KOPT-K1 (cell line): ENCODE data around the gene AP4E1.
"Not testable (repeated sequence)": the region's sequence is repeated elsewhere in the genome, so short reads cannot be mapped to it uniquely, and the experiment has no call there.

ENCODE experiments used
- H3K27ac ChIP-seq: fragments of 200-600 bp; sonication (generic); 2 replicates; pipeline ENCODE4 v1.5.1; 2016; ENCODE audit warnings: antibody characterized with exemption, mild to moderate bottlenecking, low read depth, low read length; ENCODE audit not compliant: poor library complexity, severe bottlenecking
- H3K36me3 ChIP-seq: fragments of 200-600 bp; sonication (generic); 2 replicates; pipeline ENCODE4 v1.5.1; 2017; ENCODE audit warnings: antibody characterized with exemption, mild to moderate bottlenecking, low read length, moderate library complexity; ENCODE audit not compliant: insufficient read depth
- H3K9me3 ChIP-seq: fragments of 200-600 bp; sonication (generic); 2 replicates; pipeline ENCODE4 v1.5.1; 2017; ENCODE audit warnings: antibody characterized with exemption, low read length, mild to moderate bottlenecking; ENCODE audit not compliant: insufficient read depth, poor library complexity, severe bottlenecking

Gene AP4E1

GRCh38 chr15:51006336-51006985, 98.0 kb downstream of the AP4E1 start:
- H3K36me3 ChIP-seq: peaks cover 17% of the 10 kb centered on the region
- H3K9me3 ChIP-seq: peaks cover 16% of the 10 kb centered on the region
- H3K27ac ChIP-seq: no peak overlapping the region

DNA sequence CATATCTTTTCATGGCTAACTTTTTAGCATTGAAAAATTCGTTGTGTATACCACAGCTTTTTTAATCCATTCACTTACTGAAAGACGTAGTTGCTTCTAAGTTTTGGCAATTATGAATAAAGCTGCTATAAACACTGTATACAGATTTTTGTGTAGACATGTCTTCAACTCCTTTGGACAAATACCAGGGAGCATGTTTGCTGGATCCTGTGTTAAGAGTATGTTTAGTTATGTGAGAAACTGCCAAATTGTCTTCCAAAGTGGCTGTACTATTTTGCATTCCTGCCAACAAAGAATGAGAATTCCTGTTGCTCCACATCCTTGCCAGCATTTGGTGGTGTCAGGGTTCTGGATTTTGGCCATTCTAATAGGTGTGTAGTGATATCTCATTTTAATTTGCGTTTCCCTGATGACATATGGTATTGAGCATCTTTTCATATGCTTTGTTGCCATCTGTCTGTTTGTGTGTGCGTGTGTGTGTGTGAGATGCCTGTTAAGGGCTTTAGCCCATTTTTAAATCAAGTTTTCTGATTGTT, 98.7 kb downstream of the AP4E1 start:
- Histone ChIP-seq H3K27ac (no peak overlapping the region), H3K9me3 (peaks cover 16% of the 10 kb centered on the region), H3K36me3 (peaks cover 10% of the 10 kb centered on the region; the same call in 1 of the 2 replicates)

DNA sequence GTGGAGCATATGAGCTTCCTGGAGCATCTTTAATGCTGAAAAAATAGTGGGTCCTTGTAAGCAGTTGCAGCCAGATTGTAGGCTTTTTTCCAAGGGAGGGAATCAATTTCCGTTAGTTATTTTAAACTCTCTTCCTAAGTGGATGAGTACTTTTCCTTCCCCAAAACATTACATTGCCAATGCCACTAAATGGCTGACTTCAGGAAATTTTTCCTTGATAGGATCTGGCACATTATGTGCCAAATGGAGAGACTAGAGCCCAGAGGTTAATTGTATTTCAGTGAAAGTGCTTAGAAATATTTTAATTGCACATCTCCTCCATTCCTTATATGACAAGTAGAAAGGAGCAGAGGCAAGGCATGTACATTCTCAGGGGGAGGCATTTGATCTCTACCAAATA, 102.7 kb downstream of the AP4E1 start:
- Histone ChIP-seq H3K27ac (no peak overlapping the region), H3K9me3 (peaks cover 16% of the 10 kb centered on the region)

DNA sequence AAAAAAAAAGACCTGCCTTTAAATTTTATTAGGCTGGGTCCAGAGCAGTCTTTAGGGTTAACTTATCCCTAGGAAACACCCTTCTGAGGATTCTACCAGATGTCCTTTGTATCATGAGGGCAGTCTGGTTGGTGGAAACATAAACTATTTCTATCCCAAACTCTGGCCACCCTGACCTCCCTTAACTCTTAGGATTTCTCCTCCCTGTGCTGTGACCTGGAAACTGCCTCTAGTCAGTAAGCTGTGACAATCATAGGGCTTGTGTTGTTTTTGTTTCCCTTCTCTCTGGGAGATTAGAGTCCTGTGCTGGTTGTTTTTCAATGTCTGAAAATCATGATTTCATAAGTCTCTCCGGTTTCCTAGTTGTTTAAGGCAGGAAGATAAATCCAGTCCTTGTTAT, 108.1 kb downstream of the AP4E1 start:
- no peaks in the 10 kb centered on the region for H3K36me3 ChIP-seq
- H3K9me3 ChIP-seq: no peaks in the 10 kb centered on the region
- no peak overlapping the region for H3K27ac ChIP-seq

More for the DNA sequence above, 102.7 kb downstream of the AP4E1 start:
- H3K36me3 ChIP-seq: no peaks in the 10 kb centered on the region

DNA sequence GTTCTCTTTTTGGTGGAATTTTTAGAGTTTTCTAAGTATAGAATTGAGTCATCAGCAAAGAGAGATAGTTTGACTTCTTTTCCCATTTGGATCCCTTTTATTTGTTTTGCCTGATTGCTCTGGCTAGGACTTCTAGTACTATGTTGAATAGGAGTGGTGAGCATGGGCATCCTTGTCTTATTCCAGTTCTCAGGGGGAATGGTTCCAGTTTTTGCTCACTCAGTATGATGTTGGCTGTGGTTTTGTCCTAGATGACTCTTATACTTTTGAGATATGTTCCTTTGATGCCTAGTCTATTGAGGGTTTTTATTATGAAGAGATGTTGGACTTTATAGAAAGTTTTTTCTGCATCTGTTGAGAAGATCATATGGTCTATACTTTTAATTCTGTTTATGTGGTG, 113.7 kb downstream of the AP4E1 start:
- no peak overlapping the region for H3K27ac ChIP-seq
- H3K9me3 ChIP-seq: no peaks in the 10 kb centered on the region
- H3K36me3 ChIP-seq: no peaks in the 10 kb centered on the region

DNA sequence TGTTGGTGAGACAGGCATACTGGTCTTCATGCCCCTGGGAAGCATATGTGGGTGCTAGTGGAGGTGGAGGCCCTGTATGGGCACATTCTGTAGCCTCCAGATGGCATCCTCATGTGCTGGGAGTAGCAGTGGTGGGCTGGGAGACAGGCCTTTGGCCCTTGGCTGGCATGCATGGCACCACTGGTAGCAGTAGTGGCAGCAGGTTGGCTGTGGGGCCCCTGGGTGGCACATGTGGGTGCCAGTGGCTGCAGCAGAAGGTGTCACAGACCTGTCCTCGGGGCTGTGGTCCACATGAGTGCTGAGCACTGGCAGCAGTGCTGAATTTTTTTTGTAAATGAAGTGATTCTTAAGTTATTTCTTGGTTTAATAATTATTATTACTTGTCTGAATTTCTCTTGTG, 115.0 kb downstream of the AP4E1 start:
- H3K36me3 ChIP-seq: no peaks in the 10 kb centered on the region
- no peak overlapping the region for H3K27ac ChIP-seq
- H3K9me3 ChIP-seq: no peaks in the 10 kb centered on the region

GRCh38 chr15:51024735-51025453, 116.4 kb downstream of the AP4E1 start:
- Histone ChIP-seq H3K27ac (no peak overlapping the region), H3K36me3 (no peaks in the 10 kb centered on the region), H3K9me3 (no peaks in the 10 kb centered on the region)

DNA sequence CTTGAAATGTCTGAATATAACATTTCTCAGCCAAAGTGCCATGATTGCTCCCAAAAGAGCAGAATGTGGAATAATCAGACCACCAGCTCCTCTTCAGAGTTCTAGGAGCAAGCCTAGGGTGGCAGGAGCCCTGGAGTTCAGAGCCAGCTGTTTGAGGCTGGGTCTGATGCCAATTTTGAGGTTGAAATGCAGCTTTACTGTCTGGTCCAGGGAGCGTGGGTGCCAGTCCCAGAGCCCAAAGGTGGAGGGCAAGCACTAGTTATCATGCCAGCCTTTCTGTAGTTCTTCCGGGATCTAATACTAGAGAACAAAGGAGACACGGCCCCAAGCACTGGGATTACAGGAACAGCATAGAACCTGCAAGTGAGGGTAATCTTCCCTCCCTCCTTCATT, 117.0 kb downstream of the AP4E1 start:
- no peaks in the 10 kb centered on the region for H3K9me3 ChIP-seq
- H3K27ac ChIP-seq: no peak overlapping the region
- no peaks in the 10 kb centered on the region for H3K36me3 ChIP-seq

DNA sequence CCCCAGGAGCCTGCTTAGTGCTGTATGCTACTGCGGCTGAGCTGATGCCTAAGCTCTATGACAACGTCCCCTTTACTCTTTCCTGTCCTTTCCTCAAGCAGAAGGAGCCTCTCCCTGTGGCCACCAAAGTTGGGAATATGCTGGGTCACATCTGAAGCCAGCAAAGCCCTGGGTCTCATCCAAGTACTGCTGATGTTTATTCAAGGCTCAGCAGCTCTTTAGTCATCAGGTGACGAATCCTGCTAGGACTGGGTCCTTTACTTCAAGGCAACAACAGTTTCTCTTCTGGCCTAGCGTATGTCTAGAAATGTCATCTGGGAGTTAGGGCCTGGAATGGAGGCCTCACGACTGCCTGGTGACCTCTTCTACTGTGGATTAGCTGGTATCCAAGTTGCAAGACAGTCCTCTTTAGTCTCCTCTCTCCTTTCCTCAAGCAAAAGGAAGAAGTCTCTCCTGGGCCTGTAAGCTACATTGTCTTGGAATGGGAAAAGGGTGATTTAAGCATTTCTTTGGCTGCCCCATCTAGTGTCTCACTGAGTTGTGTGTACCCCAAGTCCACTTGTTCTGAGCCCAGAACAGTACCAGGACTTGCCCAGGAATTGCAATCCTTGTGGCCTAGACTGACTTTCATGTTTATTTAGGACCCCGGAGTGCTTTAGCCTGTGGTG, 122.3 kb downstream of the AP4E1 start:
- Histone ChIP-seq H3K27ac (no peak overlapping the region), H3K36me3 (no peaks in the 10 kb centered on the region), H3K9me3 (no peaks in the 10 kb centered on the region)

- H3K9me3 ChIP-seq, H3K27ac ChIP-seq, H3K36me3 ChIP-seq: not testable (repeated sequence)
Measured at GRCh38 chr15:51037474-51037873, 129.0 kb downstream of the AP4E1 start.

DNA sequence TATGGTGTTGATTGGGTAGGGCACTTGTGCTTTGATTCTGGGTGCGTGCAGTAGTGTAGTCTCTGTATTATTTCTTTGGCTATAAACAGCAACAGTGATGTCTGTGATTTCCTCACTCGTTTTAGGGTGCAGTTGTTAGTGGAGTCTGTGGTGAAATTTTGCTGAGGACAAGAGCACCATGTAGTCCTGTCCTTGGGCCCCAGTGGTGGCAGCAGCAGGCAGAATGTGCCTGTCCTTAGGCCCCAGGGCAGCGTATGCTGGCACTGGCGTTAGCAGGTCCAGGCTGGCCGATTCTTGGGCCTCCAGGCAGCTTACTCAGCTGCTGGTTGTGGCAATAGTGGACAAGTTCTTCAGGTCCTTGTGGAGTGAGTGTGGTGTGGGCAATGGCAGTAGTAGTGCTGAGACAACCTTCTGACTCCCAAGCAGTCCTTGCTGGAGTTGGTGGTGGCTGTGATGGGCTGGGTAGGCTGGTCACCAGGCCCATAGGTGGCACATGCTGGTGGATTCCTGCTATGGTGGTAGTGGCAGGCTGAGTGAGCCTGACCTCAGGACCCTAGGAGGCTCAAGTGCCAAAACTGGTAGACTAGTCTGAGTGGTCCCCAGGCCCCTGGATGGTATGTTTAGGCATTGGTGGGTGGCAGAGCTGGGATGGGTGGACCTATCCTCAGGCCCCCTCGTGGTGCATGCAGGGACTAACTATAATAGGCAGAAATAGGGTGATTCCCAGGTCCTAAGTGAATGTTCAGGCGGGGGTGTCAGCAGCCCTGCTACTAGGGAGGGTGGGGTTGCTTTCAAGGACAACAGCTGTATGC, 129.9 kb downstream of the AP4E1 start:
- no peaks in the 10 kb centered on the region for H3K36me3 ChIP-seq
- no peaks in the 10 kb centered on the region for H3K9me3 ChIP-seq
- H3K27ac ChIP-seq: no peak overlapping the region

DNA sequence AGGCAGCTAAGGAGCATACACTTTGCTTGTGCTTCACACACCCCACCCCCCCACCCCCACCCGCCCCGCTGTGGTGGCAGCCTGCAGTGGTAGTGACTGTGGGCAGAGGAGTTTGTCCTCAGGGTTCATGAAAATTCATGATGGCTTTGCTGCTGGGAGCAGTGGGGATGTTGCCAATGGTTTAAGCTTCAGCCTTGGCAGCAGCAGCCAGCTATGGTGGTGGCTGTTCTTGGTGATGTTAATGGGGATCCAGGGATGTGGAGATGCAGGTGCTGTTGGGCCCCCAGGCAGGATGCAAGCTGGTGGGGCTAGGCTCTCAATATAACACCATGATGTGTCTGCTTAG, 130.5 kb downstream of the AP4E1 start:
- Histone ChIP-seq H3K36me3 (no peaks in the 10 kb centered on the region), H3K27ac (no peak overlapping the region), H3K9me3 (no peaks in the 10 kb centered on the region)

GRCh38 chr15:51044037-51044727, 135.7 kb downstream of the AP4E1 start:
- H3K36me3 ChIP-seq: no peaks in the 10 kb centered on the region
- H3K27ac ChIP-seq: no peak overlapping the region
- no peaks in the 10 kb centered on the region for H3K9me3 ChIP-seq

- no peak overlapping the region for H3K27ac ChIP-seq
- no peaks in the 10 kb centered on the region for H3K36me3 ChIP-seq
- no peaks in the 10 kb centered on the region for H3K9me3 ChIP-seq
Measured at GRCh38 chr15:51046016-51046415, 137.5 kb downstream of the AP4E1 start.
